ENCODE results near the gene USP43. TPM values are rescaled to one million over a fixed set of nuclear protein-coding genes. Genes with fewer than 3 reads are reported as not detected.
"Not testable (repeated sequence)": the region's sequence is repeated elsewhere in the genome, so short reads cannot be mapped to it uniquely, and the experiment has no call there.

USP43 gene
- total RNA-seq, 1 donor from 2014 or later = 0.29 TPM

DNA sequence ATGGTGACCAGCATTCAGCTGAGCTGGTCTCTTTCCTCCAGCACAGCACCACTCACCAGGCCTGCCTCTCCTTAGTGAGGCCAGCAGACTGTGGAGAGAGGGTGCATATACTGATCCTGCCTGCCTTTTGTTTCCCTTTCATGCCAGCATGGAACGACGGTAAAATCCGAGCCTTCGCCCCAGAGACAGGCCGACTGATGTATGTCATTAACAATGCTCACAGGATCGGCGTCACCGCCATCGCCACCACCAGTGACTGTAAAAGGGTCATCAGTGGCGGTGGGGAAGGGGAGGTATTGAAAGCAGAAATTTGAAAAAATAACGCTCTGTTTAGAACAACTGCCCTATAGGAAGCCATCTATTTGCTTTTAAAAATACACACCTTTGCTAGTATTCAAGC lies 12.6 kb upstream of the USP43 start:
- ChIA-PET POLR2A (no interaction called here), CTCF (no interaction called here)
- Mint-ChIP-seq H3K4me3 (no peak overlapping the region), H3K36me3 (ENCODE audit: low read depth) (no peaks in the 10 kb centered on the region), H3K9me3 (no peaks in the 10 kb centered on the region), H3K27me3 (peaks cover 11% of the 10 kb centered on the region), H3K4me1 (no peaks in the 10 kb centered on the region), H3K27ac (no peak overlapping the region)
- TF ChIP-seq, protein P1, sequence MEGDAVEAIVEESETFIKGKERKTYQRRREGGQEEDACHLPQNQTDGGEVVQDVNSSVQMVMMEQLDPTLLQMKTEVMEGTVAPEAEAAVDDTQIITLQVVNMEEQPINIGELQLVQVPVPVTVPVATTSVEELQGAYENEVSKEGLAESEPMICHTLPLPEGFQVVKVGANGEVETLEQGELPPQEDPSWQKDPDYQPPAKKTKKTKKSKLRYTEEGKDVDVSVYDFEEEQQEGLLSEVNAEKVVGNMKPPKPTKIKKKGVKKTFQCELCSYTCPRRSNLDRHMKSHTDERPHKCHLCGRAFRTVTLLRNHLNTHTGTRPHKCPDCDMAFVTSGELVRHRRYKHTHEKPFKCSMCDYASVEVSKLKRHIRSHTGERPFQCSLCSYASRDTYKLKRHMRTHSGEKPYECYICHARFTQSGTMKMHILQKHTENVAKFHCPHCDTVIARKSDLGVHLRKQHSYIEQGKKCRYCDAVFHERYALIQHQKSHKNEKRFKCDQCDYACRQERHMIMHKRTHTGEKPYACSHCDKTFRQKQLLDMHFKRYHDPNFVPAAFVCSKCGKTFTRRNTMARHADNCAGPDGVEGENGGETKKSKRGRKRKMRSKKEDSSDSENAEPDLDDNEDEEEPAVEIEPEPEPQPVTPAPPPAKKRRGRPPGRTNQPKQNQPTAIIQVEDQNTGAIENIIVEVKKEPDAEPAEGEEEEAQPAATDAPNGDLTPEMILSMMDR (IDR thresholded peaks at IDR 0.05) = no peak
- intact Hi-C loops (cut with micrococcal nuclease) = no loop called here
- ATAC-seq (ENCODE audit: low read depth) (no peak), DNase-seq (no peak)

DNA sequence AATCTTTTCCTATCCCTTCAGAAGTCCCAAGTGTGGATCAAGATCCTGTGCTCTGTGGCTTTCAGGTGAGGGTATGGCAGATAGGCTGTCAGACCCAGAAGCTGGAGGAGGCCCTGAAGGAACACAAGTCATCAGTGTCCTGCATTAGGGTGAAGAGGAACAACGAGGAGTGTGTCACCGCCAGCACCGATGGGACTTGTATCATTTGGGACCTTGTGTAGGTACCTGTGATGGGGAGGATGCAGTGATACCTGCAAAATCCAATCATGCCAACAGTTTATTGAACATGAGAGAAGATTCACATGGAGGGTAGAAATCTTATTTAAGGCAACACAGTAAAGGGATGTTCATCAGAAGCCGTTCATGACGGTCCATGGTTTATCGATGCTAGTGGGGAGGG lies 10.0 kb upstream of the USP43 start:
- no peaks in the 10 kb centered on the region for H3K36me3 Mint-ChIP-seq (ENCODE audit: low read depth)
- ChIA-PET CTCF (no interaction called here), POLR2A (no interaction called here)
- H3K27me3 Mint-ChIP-seq = peaks cover 6% of the 10 kb centered on the region
- TF ChIP-seq, protein P1 (IDR thresholded peaks at IDR 0.05) = no peak
- DNase-seq = no peak
- no peak overlapping the region for H3K27ac Mint-ChIP-seq
- intact Hi-C loops (cut with micrococcal nuclease) = no loop called here
- no peaks in the 10 kb centered on the region for H3K4me1 Mint-ChIP-seq
- ATAC-seq (ENCODE audit: low read depth) = no peak
- no peak overlapping the region for H3K4me3 Mint-ChIP-seq
- H3K9me3 Mint-ChIP-seq = no peaks in the 10 kb centered on the region

DNA sequence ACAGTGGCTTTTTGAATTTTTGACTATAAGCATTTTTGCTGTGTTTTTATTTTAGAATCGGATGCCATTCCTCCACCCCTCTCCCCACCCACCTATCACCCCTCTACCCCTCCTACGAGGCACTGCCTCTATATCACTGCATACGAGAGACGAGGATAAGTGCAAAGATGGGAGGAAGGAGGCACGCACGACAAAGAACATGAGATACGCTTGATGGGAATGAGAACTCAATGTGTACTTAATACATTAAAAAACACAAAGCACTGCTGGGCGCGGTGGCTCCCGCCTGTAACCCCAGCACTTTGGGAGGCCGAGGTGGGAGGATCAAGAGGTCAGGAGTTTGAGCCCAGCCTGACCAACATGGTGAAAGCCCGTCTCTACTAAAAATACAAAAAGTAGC lies 8.8 kb upstream of the USP43 start:
- CTCF ChIA-PET = no interaction called here
- intact Hi-C loops (cut with micrococcal nuclease) = no loop called here
- TF ChIP-seq, protein P1 (IDR thresholded peaks at IDR 0.05) = no peak

DNA sequence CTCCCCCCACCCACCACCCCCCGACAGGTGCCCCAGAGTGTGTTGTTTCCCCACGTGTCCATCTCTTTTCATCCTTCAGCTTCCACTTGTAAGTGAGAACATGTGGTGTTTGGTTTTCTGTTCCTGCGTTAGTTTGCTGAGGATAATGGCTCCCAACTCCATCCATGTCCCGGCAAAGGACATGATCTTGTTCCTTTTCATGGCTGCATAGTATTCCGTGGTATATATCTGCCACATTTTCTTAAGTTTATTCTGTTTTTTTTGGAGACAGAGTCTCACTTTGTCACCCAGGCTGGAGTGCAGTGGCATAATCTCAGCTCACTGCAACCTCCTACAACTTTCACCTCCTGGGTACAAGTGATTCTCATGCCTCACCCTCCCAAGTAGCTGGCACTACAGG lies 4.9 kb upstream of the USP43 start:
- H3K4me3 Mint-ChIP-seq; intact Hi-C loops (cut with micrococcal nuclease): not testable (repeated sequence)

More for the DNA sequence above, 8.8 kb upstream of the USP43 start:
- Mint-ChIP-seq H3K27ac (no peak overlapping the region), H3K36me3 (ENCODE audit: low read depth) (no peaks in the 10 kb centered on the region), H3K27me3 (peaks cover 4% of the 10 kb centered on the region), H3K4me3 (no peak overlapping the region), H3K9me3 (no peaks in the 10 kb centered on the region), H3K4me1 (no peaks in the 10 kb centered on the region)
- no peak for DNase-seq
- no peak for ATAC-seq (ENCODE audit: low read depth)
- POLR2A ChIA-PET = no interaction called here

DNA sequence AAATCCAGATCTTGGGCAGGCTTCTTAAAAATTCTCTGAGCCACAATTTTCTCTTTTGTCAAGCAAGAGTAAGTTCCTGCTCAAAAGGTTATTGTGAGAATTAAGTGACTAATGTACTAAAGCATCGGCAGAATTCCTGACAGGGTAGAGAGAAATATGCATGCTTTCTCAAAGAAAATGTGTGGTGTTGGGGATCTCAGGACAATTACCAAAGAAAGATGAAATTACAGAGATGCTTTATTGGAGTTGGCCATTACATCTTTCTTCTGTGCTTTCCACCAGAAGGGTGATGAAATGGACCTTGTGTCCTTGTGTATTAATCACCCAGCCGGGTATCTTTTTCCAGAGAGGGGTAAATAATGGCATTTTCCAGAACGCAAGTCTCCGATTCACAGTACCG lies 1.7 kb upstream of the USP43 start:
- TF ChIP-seq, protein P1 (IDR thresholded peaks at IDR 0.05) = no peak
- DNase-seq = no peak
- H3K27ac Mint-ChIP-seq = no peak overlapping the region
- ChIA-PET CTCF (no interaction called here), POLR2A (no interaction called here)
- ATAC-seq (ENCODE audit: low read depth) = no peak
- peaks cover 14% of the 10 kb centered on the region for H3K4me1 Mint-ChIP-seq
- peaks cover 37% of the 10 kb centered on the region for H3K27me3 Mint-ChIP-seq
- H3K4me3 Mint-ChIP-seq = no peak overlapping the region
- intact Hi-C loops (cut with micrococcal nuclease) = no loop called here
- H3K9me3 Mint-ChIP-seq = no peaks in the 10 kb centered on the region
- H3K36me3 Mint-ChIP-seq (ENCODE audit: low read depth) = no peaks in the 10 kb centered on the region

More for the DNA sequence above, 4.9 kb upstream of the USP43 start:
- POLR2A ChIA-PET; H3K27ac Mint-ChIP-seq; H3K4me1 Mint-ChIP-seq; ATAC-seq (ENCODE audit: low read depth); H3K36me3 Mint-ChIP-seq (ENCODE audit: low read depth); H3K9me3 Mint-ChIP-seq; CTCF ChIA-PET; DNase-seq: not testable (repeated sequence)
- H3K27me3 Mint-ChIP-seq = peaks cover 18% of the 10 kb centered on the region

DNA sequence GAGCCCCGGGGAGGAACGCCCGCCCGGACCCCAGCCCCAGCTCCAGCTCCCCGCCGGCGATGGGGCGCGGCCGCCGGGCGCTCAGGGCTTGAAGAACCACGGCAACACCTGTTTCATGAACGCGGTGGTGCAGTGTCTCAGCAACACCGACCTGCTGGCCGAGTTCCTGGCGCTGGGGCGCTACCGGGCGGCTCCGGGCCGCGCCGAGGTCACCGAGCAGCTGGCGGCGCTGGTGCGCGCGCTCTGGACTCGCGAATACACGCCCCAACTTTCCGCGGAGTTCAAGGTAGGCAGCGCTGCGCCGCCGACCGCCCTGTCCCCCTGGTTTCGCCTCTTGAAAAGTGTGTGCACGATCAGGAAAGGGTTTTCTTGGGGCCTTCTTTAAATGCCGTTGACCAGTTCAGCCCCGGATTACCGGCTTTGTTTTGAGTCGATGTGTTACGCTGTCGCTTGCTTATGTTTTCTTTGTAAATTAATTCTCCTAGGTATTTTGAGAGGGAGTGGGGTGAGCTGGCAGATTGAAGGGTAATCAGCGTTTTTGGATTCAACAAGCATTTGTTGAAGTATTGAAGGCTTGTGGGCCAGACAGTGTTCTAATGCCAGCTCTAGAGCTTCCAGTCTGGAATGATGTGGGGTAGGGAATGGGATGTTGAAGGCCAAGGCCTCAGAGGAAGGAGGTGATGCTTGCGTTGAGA lies 681 bp downstream of the USP43 start:
- H3K4me3 Mint-ChIP-seq = peak overlapping the region; percentile 59
- DNase-seq = peak; percentile 19
- no peak for ATAC-seq (ENCODE audit: low read depth)
- peaks cover 14% of the 10 kb centered on the region for H3K4me1 Mint-ChIP-seq
- POLR2A ChIA-PET = no interaction called here
- no peaks in the 10 kb centered on the region for H3K36me3 Mint-ChIP-seq (ENCODE audit: low read depth)
- no peaks in the 10 kb centered on the region for H3K9me3 Mint-ChIP-seq
- no peak overlapping the region for H3K27ac Mint-ChIP-seq
- intact Hi-C loops (cut with micrococcal nuclease) = no loop called here
- H3K27me3 Mint-ChIP-seq = peaks cover 37% of the 10 kb centered on the region
- TF ChIP-seq, protein P1 (IDR thresholded peaks at IDR 0.05) = no peak
- CTCF ChIA-PET = no interaction called here
